HFF-Myc (cell line): Measurements from ENCODE around the gene ZMIZ2.

Experiments
- DNase-seq: peaks from one replicate; pipeline ENCODE4 v3.0.0-alpha.2; 2011; ENCODE audit warnings: low read depth; ENCODE audit errors: extremely low read depth
- H3K4me3 ChIP-seq: replicated peaks from 2 replicates; pipeline ENCODE4 v1.5.1; 2011; ENCODE audit warnings: low read depth, mild to moderate bottlenecking, control low read depth, low read length
- TF ChIP-seq, protein P1 (sequence below): IDR thresholded peaks from 2 replicates; pipeline ENCODE4 v1.5.1; 2012; ENCODE audit warnings: mild to moderate bottlenecking, low read depth, low read length, control low read depth; ENCODE audit errors: missing control alignments

The ZMIZ2 gene

DNA sequence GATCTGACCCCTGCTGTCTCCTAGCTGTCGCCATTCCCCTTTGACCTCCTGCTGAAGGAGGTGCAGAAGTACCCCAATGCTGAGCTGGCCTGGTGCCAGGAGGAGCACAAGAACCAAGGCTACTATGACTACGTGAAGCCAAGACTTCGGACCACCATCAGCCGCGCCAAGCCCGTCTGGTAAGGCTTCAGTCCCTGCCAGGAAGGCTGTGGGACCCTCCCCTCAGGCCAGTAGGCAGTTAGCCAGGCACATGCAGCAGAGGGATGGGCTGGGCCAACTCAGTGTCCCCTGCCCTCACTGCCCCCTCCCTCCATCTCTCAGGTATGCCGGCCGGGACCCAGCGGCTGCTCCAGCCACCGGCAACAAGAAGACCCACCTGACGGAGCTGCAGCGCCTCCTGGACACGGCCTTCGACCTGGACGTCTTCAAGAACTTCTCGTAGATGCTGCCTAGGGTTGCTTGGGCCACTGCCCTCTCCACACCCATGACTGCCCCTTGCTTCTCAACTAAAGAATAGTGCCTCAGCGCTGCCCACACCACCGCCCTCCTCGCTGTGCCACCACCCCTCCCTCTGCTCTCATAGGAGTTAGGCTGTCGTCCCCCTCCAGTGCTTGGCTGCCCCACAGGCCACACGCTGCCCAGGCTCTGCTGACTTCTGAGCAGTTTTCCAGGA lies 41.0 kb upstream of the ZMIZ2 start:
- no peak overlapping the region for H3K4me3 ChIP-seq
- no peak for DNase-seq
- TF ChIP-seq, protein P1, sequence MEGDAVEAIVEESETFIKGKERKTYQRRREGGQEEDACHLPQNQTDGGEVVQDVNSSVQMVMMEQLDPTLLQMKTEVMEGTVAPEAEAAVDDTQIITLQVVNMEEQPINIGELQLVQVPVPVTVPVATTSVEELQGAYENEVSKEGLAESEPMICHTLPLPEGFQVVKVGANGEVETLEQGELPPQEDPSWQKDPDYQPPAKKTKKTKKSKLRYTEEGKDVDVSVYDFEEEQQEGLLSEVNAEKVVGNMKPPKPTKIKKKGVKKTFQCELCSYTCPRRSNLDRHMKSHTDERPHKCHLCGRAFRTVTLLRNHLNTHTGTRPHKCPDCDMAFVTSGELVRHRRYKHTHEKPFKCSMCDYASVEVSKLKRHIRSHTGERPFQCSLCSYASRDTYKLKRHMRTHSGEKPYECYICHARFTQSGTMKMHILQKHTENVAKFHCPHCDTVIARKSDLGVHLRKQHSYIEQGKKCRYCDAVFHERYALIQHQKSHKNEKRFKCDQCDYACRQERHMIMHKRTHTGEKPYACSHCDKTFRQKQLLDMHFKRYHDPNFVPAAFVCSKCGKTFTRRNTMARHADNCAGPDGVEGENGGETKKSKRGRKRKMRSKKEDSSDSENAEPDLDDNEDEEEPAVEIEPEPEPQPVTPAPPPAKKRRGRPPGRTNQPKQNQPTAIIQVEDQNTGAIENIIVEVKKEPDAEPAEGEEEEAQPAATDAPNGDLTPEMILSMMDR: no peak

DNA sequence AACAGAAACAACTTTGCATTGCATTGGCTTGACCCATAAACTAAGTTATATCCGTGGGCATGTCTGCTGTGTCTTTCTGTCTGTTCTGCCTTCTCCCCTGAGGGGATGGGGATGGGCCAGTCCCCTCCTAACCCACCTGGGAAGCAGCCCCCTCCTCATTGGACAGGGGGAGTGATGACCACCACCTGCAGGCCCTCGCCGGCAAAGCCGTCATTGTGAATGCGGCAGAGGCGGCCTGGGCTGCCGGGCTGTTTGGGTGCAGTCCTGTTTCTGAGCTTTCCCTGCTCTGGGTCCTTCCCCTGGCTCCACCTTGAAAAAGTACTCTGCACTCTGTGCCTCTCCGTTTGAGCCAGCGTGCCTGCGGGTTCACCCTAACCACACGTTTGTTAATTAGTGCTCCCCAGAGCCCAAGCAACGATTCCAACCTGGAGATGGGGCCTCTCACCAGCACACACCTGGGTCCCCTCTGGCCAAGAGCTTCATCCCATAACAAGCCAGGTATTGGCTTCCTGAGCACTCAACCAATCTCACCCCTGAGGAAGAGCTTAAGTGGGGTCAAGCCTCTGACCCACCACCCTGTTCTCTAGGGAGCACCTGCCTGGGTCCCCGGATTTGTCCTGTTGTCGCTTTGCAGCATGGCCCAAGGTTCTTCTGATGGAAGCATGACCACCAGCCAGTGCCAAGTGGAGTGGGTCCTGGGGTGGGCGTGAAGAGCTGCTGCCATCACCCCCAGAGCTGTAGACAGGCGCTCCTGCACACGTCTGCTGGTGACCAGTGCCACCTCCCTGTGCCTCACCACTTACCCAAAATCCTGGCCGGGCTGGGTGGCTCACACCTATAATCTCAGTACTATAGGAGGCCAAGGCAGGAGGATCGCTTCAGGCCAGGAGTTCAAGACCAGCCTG lies 39.4 kb upstream of the ZMIZ2 start:
- no peak overlapping the region for H3K4me3 ChIP-seq
- TF ChIP-seq, protein P1: no peak
- no peak for DNase-seq

DNA sequence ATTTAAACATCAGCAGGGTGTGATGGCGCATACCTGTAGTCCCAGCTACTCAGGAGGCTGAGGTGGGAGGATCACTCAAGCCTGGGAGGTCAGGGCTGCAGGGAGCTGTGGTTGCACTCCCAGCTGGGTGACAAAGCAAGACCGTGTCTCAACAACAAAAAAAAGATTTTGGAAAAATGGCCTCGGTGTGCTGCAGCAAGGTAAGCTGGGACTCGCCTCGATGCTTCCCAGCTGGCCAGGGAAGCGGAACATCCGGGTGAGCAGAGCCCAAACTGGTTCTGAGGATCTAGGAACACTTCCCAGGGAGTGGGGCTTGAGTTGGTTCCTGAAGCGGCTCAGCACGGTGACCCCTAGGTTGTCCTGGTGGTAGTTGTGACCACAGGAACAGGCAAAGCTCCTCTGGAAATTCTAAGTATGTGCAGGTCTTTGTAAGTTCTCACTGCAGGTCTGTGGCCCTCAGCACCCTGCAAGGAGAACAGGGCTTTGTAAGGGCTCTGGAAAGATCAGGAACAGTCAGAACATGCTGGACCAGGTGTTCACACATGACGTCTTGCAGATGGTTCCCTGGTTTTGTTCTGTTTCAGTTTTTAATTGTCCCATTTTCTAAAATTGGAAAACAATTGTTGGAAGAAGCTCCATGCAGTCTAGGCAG lies 38.6 kb upstream of the ZMIZ2 start:
- TF ChIP-seq, protein P1: no peak
- DNase-seq: no peak
- H3K4me3 ChIP-seq: no peak overlapping the region

DNA sequence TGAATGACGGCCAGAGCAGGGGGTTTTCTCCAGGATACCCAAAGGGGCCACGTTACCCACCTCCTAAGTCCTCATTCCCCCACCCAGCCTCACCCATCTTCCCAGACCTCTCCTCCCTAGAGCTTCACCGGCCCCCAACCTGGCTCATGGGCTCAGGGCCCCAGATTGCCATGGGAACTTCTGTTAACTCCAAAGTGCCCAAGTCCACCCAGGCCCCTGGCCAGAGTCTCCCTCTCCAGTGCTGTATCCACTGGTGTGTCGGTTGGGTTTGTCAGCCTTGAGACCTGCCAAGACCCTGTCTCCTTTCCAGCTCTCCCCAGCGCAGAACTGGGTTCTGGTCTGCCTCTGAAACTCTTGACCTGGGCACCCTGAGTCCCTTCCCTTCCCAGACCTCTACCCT lies 37.1 kb upstream of the ZMIZ2 start:
- TF ChIP-seq, protein P1: no peak
- no peak overlapping the region for H3K4me3 ChIP-seq
- no peak for DNase-seq

DNA sequence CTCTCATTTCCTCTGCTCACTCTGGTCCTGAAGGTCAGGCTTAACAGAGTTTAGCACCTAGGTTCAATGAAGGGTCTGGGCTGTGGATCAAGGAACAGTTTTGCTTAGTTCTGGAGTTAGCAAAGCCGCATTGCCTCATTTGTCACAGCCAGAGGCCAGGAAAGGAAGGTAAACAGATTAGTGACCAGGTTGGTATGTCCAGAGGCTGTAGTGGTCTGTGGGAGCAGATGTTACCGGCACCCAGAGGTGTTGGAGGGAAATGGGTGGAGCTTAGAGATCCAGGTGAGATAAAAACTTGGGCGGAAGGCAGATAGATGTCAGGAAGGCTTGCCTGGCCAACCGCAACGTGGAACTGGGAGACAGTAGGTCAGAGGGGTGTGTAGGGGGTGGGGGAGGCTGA lies 36.6 kb upstream of the ZMIZ2 start:
- TF ChIP-seq, protein P1: no peak
- no peak overlapping the region for H3K4me3 ChIP-seq
- DNase-seq: no peak

DNA sequence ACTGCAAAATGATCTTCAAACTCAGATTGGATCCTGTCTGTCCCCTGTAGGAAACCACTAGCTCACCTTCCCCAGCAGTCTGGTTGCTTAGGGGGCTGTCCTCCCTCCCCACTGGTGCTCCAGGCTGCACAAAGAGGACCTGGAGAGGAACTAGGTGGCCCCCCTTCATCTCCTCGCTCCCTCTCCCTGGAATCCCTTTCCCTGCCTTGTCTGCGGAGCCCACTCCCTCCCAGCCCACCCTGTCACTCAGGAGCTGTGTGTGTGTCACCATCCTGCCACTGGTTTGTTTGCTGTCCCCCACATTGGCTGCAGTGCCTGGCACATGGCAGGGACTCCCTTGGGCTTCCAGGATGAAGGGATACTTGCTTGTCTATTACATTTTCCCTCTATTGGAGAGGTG lies 35.5 kb upstream of the ZMIZ2 start:
- TF ChIP-seq, protein P1: no peak
- DNase-seq: no peak
- H3K4me3 ChIP-seq: no peak overlapping the region
